ENCODE measurements around the gene FAM168A.
A peak's percentile ranks its signal among the peaks of the same experiment; 100 is the strongest.

The FAM168A gene

DNA sequence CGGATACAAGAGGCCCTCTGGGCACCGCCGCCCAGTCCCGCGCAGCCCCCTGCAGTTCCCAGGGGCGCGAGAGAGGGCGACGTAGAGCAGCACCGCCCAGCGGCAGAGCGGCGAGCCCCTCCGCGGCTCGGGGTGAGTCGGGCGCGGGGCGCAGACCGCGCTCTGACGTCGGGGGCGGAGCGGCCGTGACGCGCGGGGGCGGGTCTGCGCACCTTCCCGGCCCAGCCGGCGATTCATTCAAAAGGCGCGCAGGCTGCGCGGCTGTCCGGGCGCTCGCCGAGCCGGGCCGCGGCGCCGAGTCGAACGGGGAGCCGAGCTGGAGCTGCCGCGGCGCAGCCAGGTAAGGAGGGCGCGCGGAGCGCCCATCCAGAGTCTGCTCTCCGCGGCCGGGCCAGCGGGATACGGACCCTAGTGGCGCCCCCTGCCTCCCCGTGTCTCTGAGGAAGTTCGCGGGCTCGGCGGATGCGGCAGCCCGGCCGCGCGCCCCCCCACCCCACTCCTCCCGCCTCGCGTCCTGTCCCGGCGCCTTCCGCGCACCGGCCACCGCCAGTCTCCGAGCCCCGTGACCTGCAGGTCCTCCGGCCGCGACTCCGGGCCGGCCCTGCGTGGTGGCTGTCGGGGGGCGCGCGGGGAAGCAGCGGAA lies 221.6 kb downstream of the FAM168A start, which contains the start of gene RELT:
TSS of gene RELT (plus strand) at position 240 of the 643 bp plus-strand sequence. CDS start 12,738 bp downstream, outside the sequence.
- peak; percentile 87 to 95 (median 89) for DNase-seq (ENCODE audit: low read depth in 2 of 3, low spot score in 1 of 3)

DNA sequence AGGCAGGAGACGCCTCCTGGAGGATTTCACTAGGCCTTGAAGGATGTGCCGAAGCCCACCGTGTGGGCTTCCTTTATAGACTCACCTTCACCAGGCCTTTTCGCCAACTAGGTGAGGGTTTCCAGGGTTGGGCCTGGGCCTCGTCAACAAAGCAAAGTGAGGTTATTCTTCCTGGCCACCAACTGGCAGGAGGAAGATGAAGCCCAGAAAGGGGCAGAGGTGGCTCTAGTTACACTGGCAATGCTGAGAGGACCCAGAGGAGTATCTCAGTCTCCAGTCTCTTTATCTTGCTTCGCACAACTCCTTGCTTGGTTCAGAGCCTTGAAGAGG lies 222.1 kb downstream of the FAM168A start:
- no peak for DNase-seq (ENCODE audit: low read depth in 2 of 3, low spot score in 1 of 3)

DNA sequence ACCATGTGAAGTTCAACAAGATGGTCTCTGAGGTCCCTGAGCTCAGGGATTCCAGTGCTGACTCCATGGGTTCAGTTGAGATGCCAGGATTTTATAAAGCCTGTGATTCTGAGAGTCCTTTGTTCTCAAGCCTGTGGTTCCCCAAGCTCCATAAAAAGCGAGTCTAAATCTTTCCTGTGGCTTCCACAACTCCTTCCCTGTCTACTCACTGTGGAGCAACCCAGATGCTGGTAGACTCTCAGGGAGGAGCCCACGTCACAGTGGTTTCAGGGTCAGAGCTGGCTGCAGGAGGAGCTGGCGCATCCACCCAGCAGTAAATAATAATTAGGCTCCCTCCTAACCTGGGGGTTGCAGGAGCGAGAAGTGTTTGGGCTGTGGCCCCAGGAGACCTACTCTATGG lies 223.8 kb downstream of the FAM168A start:
- DNase-seq (ENCODE audit: low read depth in 2 of 3, low spot score in 1 of 3) = no peak

DNA sequence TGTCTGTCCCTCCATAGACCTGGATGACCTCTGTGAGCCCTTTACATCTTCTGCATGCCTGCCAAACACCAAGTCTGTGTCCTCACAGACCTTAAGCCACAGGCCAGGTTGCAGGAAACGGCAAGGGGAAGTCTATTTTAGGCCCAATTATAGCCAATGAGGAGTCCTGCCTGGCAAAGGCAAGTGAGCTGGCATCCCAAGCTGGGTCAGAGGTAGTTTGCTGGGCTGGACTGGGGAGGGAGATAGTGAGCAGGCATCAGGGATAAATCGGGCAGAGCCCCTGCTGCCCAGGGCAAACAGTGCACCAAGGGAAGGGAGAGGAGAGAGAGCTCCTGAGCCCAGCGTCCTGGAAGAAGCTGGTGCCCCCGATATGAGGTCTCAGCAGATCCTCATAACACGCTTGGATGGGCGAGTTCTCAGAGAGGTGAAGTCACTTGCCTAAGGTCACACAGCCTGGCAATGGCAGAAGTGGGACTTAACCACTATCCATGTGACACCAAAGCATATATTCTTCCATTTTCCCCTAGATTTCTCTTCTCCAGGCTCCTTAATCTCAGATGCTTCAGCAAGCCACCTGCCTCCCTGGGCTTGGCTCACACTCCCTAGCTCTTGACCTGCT lies 225.4 kb downstream of the FAM168A start:
- no peak for DNase-seq (ENCODE audit: low read depth in 2 of 3, low spot score in 1 of 3)

DNA sequence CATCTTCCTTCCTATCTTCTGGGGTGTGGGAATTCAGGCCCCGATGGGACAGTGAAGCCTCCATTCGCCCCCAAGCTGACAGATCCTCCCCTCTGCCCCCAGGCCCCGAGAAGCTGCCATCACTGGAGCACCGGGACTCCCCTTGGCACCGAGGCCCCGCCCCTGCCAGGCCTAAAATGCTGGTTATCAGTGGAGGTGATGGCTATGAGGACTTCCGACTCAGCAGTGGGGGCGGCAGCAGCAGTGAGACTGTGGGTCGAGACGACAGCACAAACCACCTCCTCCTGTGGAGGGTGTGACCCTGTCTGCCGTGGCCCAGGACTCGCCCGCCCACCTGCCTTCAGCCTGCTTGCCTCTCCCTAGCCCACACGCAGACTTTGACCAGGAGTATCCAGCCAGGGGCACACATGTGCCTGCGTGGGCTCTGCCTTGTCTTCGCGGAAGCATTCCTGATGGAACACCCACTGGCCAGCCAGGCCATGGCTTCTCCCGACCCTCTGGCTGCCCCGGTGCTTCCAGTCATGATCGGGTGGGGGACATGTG lies 230.4 kb downstream of the FAM168A start:
- no peak for DNase-seq (ENCODE audit: low read depth in 2 of 3, low spot score in 1 of 3)

GRCh38 chr11:73366953-73367352 lies 231.0 kb downstream of the FAM168A start:
- DNase-seq (ENCODE audit: low read depth in 2 of 3, low spot score in 1 of 3) = no peak

DNA sequence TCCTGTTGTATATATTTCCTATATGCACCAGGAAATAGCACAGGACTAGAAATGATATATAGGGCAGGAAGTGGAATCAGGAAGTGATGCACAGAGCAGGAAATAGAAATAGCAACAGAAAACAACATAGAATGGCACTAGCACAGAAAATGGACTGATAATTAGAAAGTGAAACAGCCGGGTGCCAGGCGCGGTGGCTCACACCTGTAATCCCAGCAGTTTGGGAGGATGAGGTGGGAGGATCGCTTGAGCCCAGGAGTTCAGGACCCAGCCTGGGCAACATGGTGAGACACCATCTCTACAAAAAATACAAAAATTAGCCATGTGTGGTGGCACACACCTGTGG lies 231.7 kb downstream of the FAM168A start:
- DNase-seq (ENCODE audit: low read depth in 2 of 3, low spot score in 1 of 3) = no peak

DNA sequence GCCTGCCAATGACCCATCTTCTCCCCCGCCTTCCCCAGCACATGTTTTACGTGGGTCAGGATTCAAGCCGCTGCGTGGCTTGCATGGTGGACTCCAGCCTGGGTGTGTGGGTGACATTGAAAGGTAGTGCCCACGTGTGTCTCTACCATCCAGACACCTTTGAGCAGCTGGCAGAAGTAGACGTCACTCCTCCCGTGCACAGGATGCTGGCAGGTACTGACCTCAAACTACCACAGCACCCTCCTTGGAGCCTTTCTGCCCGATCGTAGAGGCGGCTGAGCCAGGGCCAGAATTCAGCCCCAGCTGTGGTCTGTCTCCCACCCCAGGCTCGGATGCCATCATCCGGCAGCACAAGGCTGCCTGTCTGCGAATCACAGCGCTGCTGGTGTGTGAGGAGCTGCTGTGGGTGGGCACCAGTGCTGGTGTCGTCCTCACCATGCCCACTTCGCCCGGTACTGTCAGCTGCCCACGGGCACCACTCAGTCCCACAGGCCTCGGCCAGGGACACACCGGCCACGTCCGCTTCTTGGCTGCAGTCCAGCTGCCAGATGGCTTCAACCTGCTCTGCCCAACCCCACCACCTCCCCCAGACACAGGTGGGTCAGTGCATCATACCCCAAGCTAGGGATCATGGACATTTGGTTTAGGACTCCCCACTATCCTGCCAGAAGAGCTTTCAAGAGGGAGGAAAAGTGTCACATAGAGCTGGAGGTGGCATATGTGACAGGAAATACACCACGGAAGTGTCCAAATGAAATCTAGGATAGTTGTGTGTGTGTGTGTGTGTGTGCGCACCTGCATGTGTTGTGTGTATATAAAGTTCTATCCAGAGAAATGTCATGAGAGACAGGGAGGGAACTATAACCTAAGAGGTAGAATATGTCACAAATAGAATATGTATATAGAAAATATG lies 232.3 kb downstream of the FAM168A start:
- no peak for DNase-seq (ENCODE audit: low read depth in 2 of 3, low spot score in 1 of 3)

- DNase-seq (ENCODE audit: low read depth in 2 of 3, low spot score in 1 of 3) = no peak
These were observed 234.8 kb downstream of the FAM168A start for GRCh38 chr11:73363147-73363546.

DNA sequence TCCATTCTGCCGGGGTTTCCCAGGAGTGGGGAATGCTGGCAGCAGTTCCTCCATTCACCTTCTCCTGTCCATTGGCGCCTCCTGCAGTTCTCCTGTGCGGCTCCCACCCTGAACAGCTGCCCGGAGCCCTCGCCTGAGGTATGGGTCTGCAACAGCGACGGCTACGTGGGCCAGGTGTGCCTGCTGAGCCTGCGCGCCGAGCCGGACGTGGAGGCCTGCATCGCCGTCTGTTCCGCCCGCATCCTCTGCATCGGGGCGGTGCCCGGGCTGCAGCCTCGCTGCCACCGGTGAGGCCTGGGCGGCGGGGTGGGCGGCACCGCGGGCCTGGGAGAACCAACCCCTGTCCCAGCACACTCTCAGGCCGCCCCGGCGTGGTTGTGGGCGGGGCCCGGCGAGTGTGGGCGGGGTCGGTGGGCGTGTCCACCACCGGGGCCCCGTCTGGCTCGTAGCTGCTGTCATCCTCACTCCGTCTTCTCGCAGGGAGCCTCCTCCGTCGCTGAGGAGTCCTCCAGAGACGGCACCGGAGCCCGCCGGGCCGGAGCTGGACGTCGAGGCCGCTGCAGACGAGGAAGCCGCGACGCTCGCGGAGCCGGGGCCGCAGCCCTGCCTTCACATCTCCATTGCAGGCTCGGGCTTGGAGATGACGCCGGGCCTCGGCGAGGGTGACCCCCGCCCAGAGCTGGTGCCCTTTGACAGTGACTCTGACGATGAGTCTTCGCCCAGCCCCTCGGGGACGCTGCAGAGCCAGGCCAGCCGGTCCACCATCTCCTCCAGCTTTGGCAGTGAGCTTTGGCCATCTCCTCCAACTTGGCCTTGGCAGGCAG lies 235.7 kb downstream of the FAM168A start:
- no peak for DNase-seq (ENCODE audit: low read depth in 2 of 3, low spot score in 1 of 3)

- no peak for DNase-seq (ENCODE audit: low read depth in 2 of 3, low spot score in 1 of 3)
These were observed 237.1 kb downstream of the FAM168A start for GRCh38 chr11:73360743-73361369.

- peak in 1 of 3 donors; percentile 24 for DNase-seq (ENCODE audit: low read depth in 2 of 3, low spot score in 1 of 3)
These were observed 237.8 kb downstream of the FAM168A start for GRCh38 chr11:73359930-73360742.

DNA sequence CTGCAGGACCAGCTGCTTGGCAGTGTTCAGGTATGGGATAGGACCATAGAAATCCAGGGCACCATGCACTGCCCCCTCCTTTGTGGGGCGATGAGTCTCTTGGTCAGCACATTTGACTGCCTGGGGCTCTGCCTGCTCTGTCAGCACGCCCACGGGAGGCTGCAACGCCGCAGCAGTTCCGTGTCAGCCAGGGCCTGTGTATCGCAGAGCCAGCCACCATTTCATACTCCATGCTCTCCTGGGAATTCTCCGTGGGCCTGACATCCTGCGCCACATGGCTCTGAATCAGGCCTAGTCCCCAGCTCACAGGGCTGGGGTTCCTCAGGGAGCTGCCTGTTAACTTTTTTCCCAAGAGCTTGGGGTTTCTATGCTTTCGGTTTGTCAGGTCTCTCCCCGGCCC lies 238.6 kb downstream of the FAM168A start:
- no peak for DNase-seq (ENCODE audit: low read depth in 2 of 3, low spot score in 1 of 3)

GRCh38 chr11:73358071-73358470 lies 239.8 kb downstream of the FAM168A start:
- DNase-seq (ENCODE audit: low read depth in 2 of 3, low spot score in 1 of 3) = no peak

DNA sequence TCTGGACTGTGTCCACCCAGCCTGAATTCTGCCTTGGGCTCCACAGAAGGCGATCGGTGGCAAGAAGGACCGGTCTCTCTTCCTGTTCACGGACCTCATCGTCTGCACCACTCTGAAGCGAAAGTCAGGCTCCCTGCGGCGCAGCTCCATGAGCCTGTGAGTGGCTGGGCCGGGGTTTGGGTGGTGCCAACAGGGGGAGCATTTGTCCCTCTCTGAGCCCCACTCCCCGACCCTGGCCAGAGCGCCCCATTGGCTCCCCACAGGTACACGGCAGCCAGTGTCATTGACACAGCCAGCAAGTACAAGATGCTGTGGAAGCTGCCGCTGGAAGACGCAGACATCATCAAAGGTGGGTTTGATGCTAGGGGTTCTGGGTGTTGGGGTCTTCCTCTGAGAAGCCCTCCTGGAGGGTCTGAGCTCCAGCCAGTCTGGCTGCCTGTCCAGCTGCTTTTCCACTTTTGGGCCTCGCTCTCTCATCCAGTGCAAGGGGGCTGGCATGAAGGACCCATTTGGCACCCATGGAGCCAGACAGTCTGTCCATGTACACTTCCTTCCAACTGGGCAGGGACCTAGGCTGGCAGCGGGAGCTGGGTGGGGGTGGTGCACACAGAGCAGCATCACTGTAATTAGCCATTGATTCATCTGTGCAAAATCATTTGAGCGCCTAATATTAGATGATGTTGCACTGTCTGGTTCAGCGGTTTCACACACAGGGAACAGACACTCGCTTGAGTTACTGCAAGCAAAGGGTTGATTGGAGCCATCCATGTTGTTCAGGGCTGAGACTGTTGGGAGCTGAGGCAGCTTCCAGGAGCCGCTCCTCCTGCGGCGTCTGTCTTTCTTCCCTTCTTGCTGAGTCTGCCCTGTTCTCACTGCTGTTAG lies 240.7 kb downstream of the FAM168A start:
- no peak for DNase-seq (ENCODE audit: low read depth in 2 of 3, low spot score in 1 of 3)

GRCh38 chr11:73355109-73355508 lies 242.8 kb downstream of the FAM168A start:
- no peak for DNase-seq (ENCODE audit: low read depth in 2 of 3, low spot score in 1 of 3)

DNA sequence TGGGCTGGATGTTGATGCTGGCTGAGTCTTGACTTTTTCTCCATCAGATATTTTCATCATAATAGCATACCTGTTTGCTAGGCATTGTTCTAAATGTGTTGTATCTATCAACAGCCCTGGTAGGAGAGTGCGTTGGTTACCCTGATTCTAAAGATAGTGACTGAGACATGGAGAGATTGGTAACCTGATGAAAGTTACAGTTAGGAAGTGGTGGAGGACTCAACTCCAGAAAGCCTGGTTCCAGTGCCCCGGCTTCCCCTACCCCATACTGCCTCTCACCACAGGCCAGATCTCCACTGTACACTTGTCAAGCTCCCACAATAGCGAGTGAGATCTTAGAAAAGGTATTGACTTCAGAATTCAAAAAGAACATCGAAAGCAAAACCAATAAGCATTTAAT lies 244.5 kb downstream of the FAM168A start:
- DNase-seq (ENCODE audit: low read depth in 2 of 3, low spot score in 1 of 3) = no peak

- DNase-seq (ENCODE audit: low read depth in 2 of 3, low spot score in 1 of 3) = peak; percentile 30 to 38 (median 34)
These were observed 246.8 kb downstream of the FAM168A start for GRCh38 chr11:73350908-73351636.
